Measurements from ENCODE around the gene RCAN3. TPM values are rescaled to one million over a fixed set of nuclear protein-coding genes. Genes with fewer than 3 reads are reported as not detected.

Gene RCAN3
- total and polyA plus RNA-seq, 10 of the 15 experiments (the other 5 are each of a cell fraction or from before 2014, with no cell fraction given), result 0.02 to 0.46 (median 0.06) TPM; not detected in 3

GRCh38 chr1:24588573-24588972 is 85.9 kb downstream of the RCAN3 start:
- no peaks in the 10 kb centered on the region for H4K20me1 ChIP-seq (ENCODE audit: control insufficient read depth, insufficient read depth)

More at GRCh38 chr1:24588573-24588972, 85.9 kb downstream of the RCAN3 start:
- H3K4me2 ChIP-seq (ENCODE audit: control insufficient read depth, insufficient read depth), result no peak overlapping the region
- no peak overlapping the region for H3K9ac ChIP-seq (ENCODE audit: control insufficient read depth, insufficient read depth, low read length)
- ChIA-PET SMC1A (ENCODE audit: uncharacterized antibody, unreplicated experiment) (interaction anchor here (2.1 kb wide), 2 partner anchors 173 to 243 kb away, joined by 8 to 22 read pairs; partner anchors contain the start of gene NIPAL3), POLR2A (interaction anchor here (0.6 kb wide), 1 partner anchor 56 kb away, joined by 6 read pairs; no protein-coding TSS in a partner anchor), CTCF (interaction anchor here (1.3 to 3.2 kb wide), 12 partner anchors 8 to 387 kb away, joined by 4 to 39 read pairs (median 11); partner anchors contain the start of gene NIPAL3), RAD21 (ENCODE audit: unreplicated experiment) (no interaction called here)
- no TSS peak for BruUV-seq (replicated peaks)
- H3K4me3 ChIP-seq, result no peak overlapping the region
- H3K79me2 ChIP-seq (ENCODE audit: control insufficient read depth, insufficient read depth, low read length), result no peaks in the 10 kb centered on the region
- DNase-seq (ENCODE audit: low read depth, low spot score), result no peak
- 2% methylated on average over 5 of the region's 5 CpGs for WGBS (ENCODE audit: insufficient coverage, insufficient replicate concordance, low lambda C conversion rate, missing lambda C conversion rate)
- TF ChIP-seq REST (IDR thresholded peaks at IDR 0.05; ENCODE audit: low read depth, low read length) (no peak), MAX (IDR thresholded peaks at IDR 0.05; ENCODE audit: low read depth, low read length) (no peak), EGR1 (IDR thresholded peaks at IDR 0.05; ENCODE audit: borderline replicate concordance in 1 of 2, low read depth in 2 of 2, low read length in 2 of 2) (no peak), ZZZ3 (IDR thresholded peaks at IDR 0.05; ENCODE audit: control insufficient read depth, insufficient read length, low read depth) (no peak)
- intact Hi-C loops (cut with micrococcal nuclease; ENCODE audit: unreplicated experiment) (loop anchor here (5.0 kb wide), 1 partner anchor 171 kb away; the partner anchor contains the start of gene NIPAL3), in situ Hi-C loops (cut with MboI) (no loop called here)
- H2AFZ ChIP-seq (ENCODE audit: control insufficient read depth, low read depth, low read length), result no peak overlapping the region
- no peaks in the 10 kb centered on the region for H3K9me3 ChIP-seq (replicated peaks; ENCODE audit: control insufficient read depth, insufficient read depth, low read length)
- H3K27ac ChIP-seq (ENCODE audit: control insufficient read depth, insufficient read depth), result no peak overlapping the region
- H3K27me3 ChIP-seq (replicated peaks in 1 of 2; ENCODE audit: control insufficient read depth in 2 of 2, insufficient read depth in 2 of 2, low read length in 1 of 2), result peaks cover 2 to 5% of the 10 kb centered on the region in 2 experiments; a peak in 2 of 4 replicates
- no peak for ATAC-seq
- FAIRE-seq, result no peak
- no peaks in the 10 kb centered on the region for H3K36me3 ChIP-seq (ENCODE audit: control insufficient read depth in 2 of 2, insufficient read depth in 2 of 2, low read length in 1 of 2)
- no peaks in the 10 kb centered on the region for H3K4me1 ChIP-seq (ENCODE audit: control insufficient read depth, insufficient read depth, low read length)

Data from GM12878 (cell line).